ENCODE data around the gene TM9SF1. TPM values are rescaled to one million over a fixed set of nuclear protein-coding genes. Genes with fewer than 3 reads are reported as not detected.

TM9SF1 gene
- total and polyA plus RNA-seq, 3 donors from 2014 or later = 45.0 to 53.2 (median 50.0) TPM

- no peak for TF ChIP-seq POLR2A (IDR thresholded peaks at IDR 0.05)
- TF ChIP-seq, protein P1, sequence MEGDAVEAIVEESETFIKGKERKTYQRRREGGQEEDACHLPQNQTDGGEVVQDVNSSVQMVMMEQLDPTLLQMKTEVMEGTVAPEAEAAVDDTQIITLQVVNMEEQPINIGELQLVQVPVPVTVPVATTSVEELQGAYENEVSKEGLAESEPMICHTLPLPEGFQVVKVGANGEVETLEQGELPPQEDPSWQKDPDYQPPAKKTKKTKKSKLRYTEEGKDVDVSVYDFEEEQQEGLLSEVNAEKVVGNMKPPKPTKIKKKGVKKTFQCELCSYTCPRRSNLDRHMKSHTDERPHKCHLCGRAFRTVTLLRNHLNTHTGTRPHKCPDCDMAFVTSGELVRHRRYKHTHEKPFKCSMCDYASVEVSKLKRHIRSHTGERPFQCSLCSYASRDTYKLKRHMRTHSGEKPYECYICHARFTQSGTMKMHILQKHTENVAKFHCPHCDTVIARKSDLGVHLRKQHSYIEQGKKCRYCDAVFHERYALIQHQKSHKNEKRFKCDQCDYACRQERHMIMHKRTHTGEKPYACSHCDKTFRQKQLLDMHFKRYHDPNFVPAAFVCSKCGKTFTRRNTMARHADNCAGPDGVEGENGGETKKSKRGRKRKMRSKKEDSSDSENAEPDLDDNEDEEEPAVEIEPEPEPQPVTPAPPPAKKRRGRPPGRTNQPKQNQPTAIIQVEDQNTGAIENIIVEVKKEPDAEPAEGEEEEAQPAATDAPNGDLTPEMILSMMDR (IDR thresholded peaks at IDR 0.05) = no peak
- 81 to 91% methylated on average over 9 of the region's 9 CpGs for WGBS, 2 donors
- Histone ChIP-seq H3K4me3 (no peak overlapping the region), H3K27ac (no peak overlapping the region), H3K9me3 (no peaks in the 10 kb centered on the region), H3K4me1 (peaks cover 24% of the 10 kb centered on the region), H3K27me3 (no peaks in the 10 kb centered on the region), H3K36me3 (ENCODE audit: low read depth, missing control alignments) (no peaks in the 10 kb centered on the region)
- intact Hi-C loops (cut with DNase I; ENCODE audit: low total_unique reads) = no loop called here
- no peak for DNase-seq
Measured at GRCh38 chr14:24139272-24139934, 55.8 kb downstream of the TM9SF1 start.

Small RNAs within 50 kb of the gene (microRNA-seq; reads per million reads assigned to microRNA genes)
- gene MIR7703 (ENCODE audit: borderline number of aligned reads in 2 of 2, borderline replicate concordance in 1 of 2) = 0 reads per million in 2 donors

Small RNAs within 50 kb of the gene (small RNA-seq; reads per million reads assigned to genes)
- gene AL136295.4 (0 to 0.09 reads per million in 2 donors), gene CHMP4A (0.09 reads per million in 2 donors), gene IPO4 (0 to 0.19 reads per million in 2 donors), gene IRF9 (0 reads per million in 2 donors), gene MDP1 (0 reads per million in 2 donors), gene RNA5SP383 (0.37 to 0.47 reads per million in 2 donors)

Other genes with a start within 250 kb of the TM9SF1 start
Only the 30 nearest of the 35 such genes appear.
- 1 to 10 TPM; 7.7 to 8.6 TPM for gene CARMIL3, start 143.4 kb downstream of the TM9SF1 start, total RNA-seq
- gene CARMIL3, start 143.4 kb downstream of the TM9SF1 start, polyA plus RNA-seq (ENCODE audit: insufficient read depth, low read depth, low replicate concordance) = 6.8 TPM
- gene CPNE6, start 123.9 kb downstream of the TM9SF1 start, total RNA-seq = under 1 TPM; 0.12 to 0.71 TPM
- gene CPNE6, start 123.9 kb downstream of the TM9SF1 start, polyA plus RNA-seq (ENCODE audit: insufficient read depth, low read depth, low replicate concordance) = 5.7 TPM
- 10 to 100 TPM; 20.7 to 30.6 TPM for gene PCK2, start 101.1 kb downstream of the TM9SF1 start, total RNA-seq
- gene PCK2, start 101.1 kb downstream of the TM9SF1 start, polyA plus RNA-seq (ENCODE audit: insufficient read depth, low read depth, low replicate concordance) = 43.6 TPM
- gene DCAF11, start 80.7 kb downstream of the TM9SF1 start, total RNA-seq = 10 to 100 TPM; 67.6 to 68.0 TPM
- gene DCAF11, start 80.7 kb downstream of the TM9SF1 start, polyA plus RNA-seq (ENCODE audit: insufficient read depth, low read depth, low replicate concordance) = 77.4 TPM
- gene NRL, start 80.5 kb downstream of the TM9SF1 start, total RNA-seq = 1 to 10 TPM; 6.6 to 8.3 TPM
- gene NRL, start 80.5 kb downstream of the TM9SF1 start, polyA plus RNA-seq (ENCODE audit: insufficient read depth, low read depth, low replicate concordance) = 8.2 TPM
- gene FITM1, start 64.8 kb downstream of the TM9SF1 start, total RNA-seq = 1 to 10 TPM; 2.2 to 3.5 TPM
- gene FITM1, start 64.8 kb downstream of the TM9SF1 start, polyA plus RNA-seq (ENCODE audit: insufficient read depth, low read depth, low replicate concordance) = 3.7 TPM
- gene PSME1, start 59.2 kb downstream of the TM9SF1 start, total RNA-seq = 10 to 100 TPM; 43.3 to 63.9 TPM
- gene PSME1, start 59.2 kb downstream of the TM9SF1 start, polyA plus RNA-seq (ENCODE audit: insufficient read depth, low read depth, low replicate concordance) = 101 TPM
- gene EMC9, start 53.9 kb downstream of the TM9SF1 start, total RNA-seq = 10 to 100 TPM; 15.2 to 23.9 TPM
- gene EMC9, start 53.9 kb downstream of the TM9SF1 start, polyA plus RNA-seq (ENCODE audit: insufficient read depth, low read depth, low replicate concordance) = 33.7 TPM
- 10 to 100 TPM; 49.8 to 78.1 TPM for gene PSME2, start 48.8 kb downstream of the TM9SF1 start, total RNA-seq
- gene PSME2, start 48.8 kb downstream of the TM9SF1 start, polyA plus RNA-seq (ENCODE audit: insufficient read depth, low read depth, low replicate concordance) = 122 TPM
- gene RNF31, start 47.9 kb downstream of the TM9SF1 start, total RNA-seq = 10 to 100 TPM; 94.5 to 96.8 TPM
- gene RNF31, start 47.9 kb downstream of the TM9SF1 start, polyA plus RNA-seq (ENCODE audit: insufficient read depth, low read depth, low replicate concordance) = 71.0 TPM
- gene IRF9, start 34.2 kb downstream of the TM9SF1 start, total RNA-seq = 10 to 100 TPM; 45.7 to 56.2 TPM
- 74.8 TPM for gene IRF9, start 34.2 kb downstream of the TM9SF1 start, polyA plus RNA-seq (ENCODE audit: insufficient read depth, low read depth, low replicate concordance)
- 10 to 100 TPM; 27.7 to 55.9 TPM for gene REC8, start 23.4 kb downstream of the TM9SF1 start, total RNA-seq
- 58.8 TPM for gene REC8, start 23.4 kb downstream of the TM9SF1 start, polyA plus RNA-seq (ENCODE audit: insufficient read depth, low read depth, low replicate concordance)
- 100 to 1,000 TPM in 1 of 2 donors, 10 to 100 TPM in 1; 85.9 to 140 TPM for gene IPO4, start 6.6 kb downstream of the TM9SF1 start, total RNA-seq
- gene IPO4, start 6.6 kb downstream of the TM9SF1 start, polyA plus RNA-seq (ENCODE audit: insufficient read depth, low read depth, low replicate concordance) = 156 TPM
- 10 to 100 TPM; 19.4 to 27.4 TPM for gene TSSK4, start 10.3 kb upstream of the TM9SF1 start, total RNA-seq
- gene TSSK4, start 10.3 kb upstream of the TM9SF1 start, polyA plus RNA-seq (ENCODE audit: insufficient read depth, low read depth, low replicate concordance) = 78.2 TPM
- 100 to 1,000 TPM in 1 of 2 donors, 10 to 100 TPM in 1; 52.9 to 111 TPM for gene CHMP4A, start 18.0 kb upstream of the TM9SF1 start, total RNA-seq
- 56.3 TPM for gene CHMP4A, start 18.0 kb upstream of the TM9SF1 start, polyA plus RNA-seq (ENCODE audit: insufficient read depth, low read depth, low replicate concordance)
- gene MDP1, start 20.6 kb upstream of the TM9SF1 start, total RNA-seq = 10 to 100 TPM; 17.3 to 19.5 TPM
- 20.1 TPM for gene MDP1, start 20.6 kb upstream of the TM9SF1 start, polyA plus RNA-seq (ENCODE audit: insufficient read depth, low read depth, low replicate concordance)
- 100 to 1,000 TPM in 1 of 2 donors, 10 to 100 TPM in 1; 94.6 to 110 TPM for gene NEDD8, start 36.9 kb upstream of the TM9SF1 start, total RNA-seq
- 180 TPM for gene NEDD8, start 36.9 kb upstream of the TM9SF1 start, polyA plus RNA-seq (ENCODE audit: insufficient read depth, low read depth, low replicate concordance)
- gene GMPR2, start 37.5 kb upstream of the TM9SF1 start, total RNA-seq = 10 to 100 TPM; 30.0 to 42.2 TPM
- gene GMPR2, start 37.5 kb upstream of the TM9SF1 start, polyA plus RNA-seq (ENCODE audit: insufficient read depth, low read depth, low replicate concordance) = 49.9 TPM
- 10 to 100 TPM; 27.5 to 32.1 TPM for gene TINF2, start 47.2 kb upstream of the TM9SF1 start, total RNA-seq
- gene TINF2, start 47.2 kb upstream of the TM9SF1 start, polyA plus RNA-seq (ENCODE audit: insufficient read depth, low read depth, low replicate concordance) = 45.6 TPM
- gene TGM1, start 67.7 kb upstream of the TM9SF1 start, total RNA-seq = 10 to 100 TPM in 1 of 2 donors, 1 to 10 TPM in 1; 3.6 to 10.5 TPM
- gene TGM1, start 67.7 kb upstream of the TM9SF1 start, polyA plus RNA-seq (ENCODE audit: insufficient read depth, low read depth, low replicate concordance) = 5.4 TPM
- gene RABGGTA, start 76.2 kb upstream of the TM9SF1 start, total RNA-seq = 10 to 100 TPM; 70.9 to 90.2 TPM
- gene RABGGTA, start 76.2 kb upstream of the TM9SF1 start, polyA plus RNA-seq (ENCODE audit: insufficient read depth, low read depth, low replicate concordance) = 33.5 TPM
- 10 to 100 TPM; 22.5 to 24.6 TPM for gene DHRS1, start 104.3 kb upstream of the TM9SF1 start, total RNA-seq
- 19.2 TPM for gene DHRS1, start 104.3 kb upstream of the TM9SF1 start, polyA plus RNA-seq (ENCODE audit: insufficient read depth, low read depth, low replicate concordance)
- 10 to 100 TPM; 25.0 to 27.6 TPM for gene NOP9, start 104.4 kb upstream of the TM9SF1 start, total RNA-seq
- 20.1 TPM for gene NOP9, start 104.4 kb upstream of the TM9SF1 start, polyA plus RNA-seq (ENCODE audit: insufficient read depth, low read depth, low replicate concordance)
- gene CIDEB, start 112.5 kb upstream of the TM9SF1 start, total RNA-seq = 1 to 10 TPM; 3.8 to 6.6 TPM
- gene CIDEB, start 112.5 kb upstream of the TM9SF1 start, polyA plus RNA-seq (ENCODE audit: insufficient read depth, low read depth, low replicate concordance) = 7.0 TPM
- 10 to 100 TPM; 23.4 to 28.1 TPM for gene LTB4R2, start 114.7 kb upstream of the TM9SF1 start, total RNA-seq
- 4.2 TPM for gene LTB4R2, start 114.7 kb upstream of the TM9SF1 start, polyA plus RNA-seq (ENCODE audit: insufficient read depth, low read depth, low replicate concordance)
- 10 to 100 TPM; 10.3 to 10.9 TPM for gene LTB4R, start 116.1 kb upstream of the TM9SF1 start, total RNA-seq
- 5.5 TPM for gene LTB4R, start 116.1 kb upstream of the TM9SF1 start, polyA plus RNA-seq (ENCODE audit: insufficient read depth, low read depth, low replicate concordance)
- 10 to 100 TPM; 13.9 to 23.1 TPM for gene ADCY4, start 139.6 kb upstream of the TM9SF1 start, total RNA-seq
- 10.0 TPM for gene ADCY4, start 139.6 kb upstream of the TM9SF1 start, polyA plus RNA-seq (ENCODE audit: insufficient read depth, low read depth, low replicate concordance)
- gene RIPK3, start 144.6 kb upstream of the TM9SF1 start, total RNA-seq = 10 to 100 TPM in 1 of 2 donors, 1 to 10 TPM in 1; 3.2 to 11.3 TPM
- gene RIPK3, start 144.6 kb upstream of the TM9SF1 start, polyA plus RNA-seq (ENCODE audit: insufficient read depth, low read depth, low replicate concordance) = 2.8 TPM
- gene NFATC4, start 172.7 kb upstream of the TM9SF1 start, total RNA-seq = 10 to 100 TPM; 40.9 to 53.5 TPM
- 83.6 TPM for gene NFATC4, start 172.7 kb upstream of the TM9SF1 start, polyA plus RNA-seq (ENCODE audit: insufficient read depth, low read depth, low replicate concordance)
- gene NYNRIN, start 203.6 kb upstream of the TM9SF1 start, total RNA-seq = 10 to 100 TPM; 21.8 TPM
- 22.0 TPM for gene NYNRIN, start 203.6 kb upstream of the TM9SF1 start, polyA plus RNA-seq (ENCODE audit: insufficient read depth, low read depth, low replicate concordance)

Measured in testis (tissue), 3 donors.